Body of pancreas (tissue), 4 donors: Measurements from ENCODE around the gene VSX1.

Experiments used
- CTCF ChIP-seq, 7 experiments: fragments of 450-650 bp in 4 of 7; fragments of 200-600 bp in 3 of 7; sonication (generic) in 3 of 7; IDR thresholded peaks; one replicate each; pipeline ENCODE4 v1.5.1; 2016 to 2019; ENCODE audit warnings: antibody characterized with exemption in 7 of 7
- POLR2A ChIP-seq, 3 donors: fragments of 450-650 bp; IDR thresholded peaks; one replicate each; pipeline ENCODE4 v1.6.1; 2016; ENCODE audit warnings: antibody characterized with exemption in 3 of 3, mild to moderate bottlenecking in 2 of 3

- TF ChIP-seq CTCF (IDR thresholded peaks at IDR 0.05) (no peak), POLR2A (IDR thresholded peaks at IDR 0.05) (no peak)
Observed at GRCh38 chr20:25036331-25036936, 45.5 kb downstream of the VSX1 start.
